CD4-positive, alpha-beta T cell (primary cell): Measurements from ENCODE around the gene BTBD19. TPM values are rescaled to one million over a fixed set of nuclear protein-coding genes. Genes with fewer than 3 reads are reported as not detected.

ENCODE experiments used
- ATAC-seq: fragments of 200-7000 bp; cut with Tn5 transposase; one replicate; pipeline ENCODE4 v1.10.0; 2022; ENCODE audit warnings: mild to moderate bottlenecking; ENCODE audit not compliant: poor library complexity
- CTCF ChIA-PET: fragments of 350-600 bp; sonication (Branson Sonifier 250); formaldehyde crosslinking; loops from one replicate; lab custom pipeline; 2021; ENCODE audit warnings: antibody characterized with exemption, inconsistent platforms; lab: Charles Lee
- POLR2A ChIA-PET: fragments of 350-600 bp; sonication (Branson Sonifier 250); formaldehyde crosslinking; loops from one replicate; lab custom pipeline; 2021; ENCODE audit warnings: antibody characterized with exemption, inconsistent platforms; lab: Charles Lee
- DNase-seq, 14 experiments: peaks; one replicate each; pipeline ENCODE4 v3.0.0-alpha.2; 2013 to 2020; ENCODE audit warnings: mixed read lengths in 2 of 14
- H3K27ac ChIP-seq, 2 donors: one replicate each; pipeline versions ENCODE4 v1.5.1 to v1.7.0; 2013; ENCODE audit warnings: low read length in 2 of 2, low read depth in 1 of 2, mild to moderate bottlenecking in 1 of 2
- H3K27me3 ChIP-seq, 2 experiments: 1 replicate in 1 of 2; 2 replicates in 1 of 2; pipeline versions ENCODE4 v1.6.1 to v1.7.0; 2013; ENCODE audit warnings: low read length in 2 of 2, control low read depth in 1 of 2, mild to moderate bottlenecking in 1 of 2, moderate library complexity in 1 of 2; ENCODE audit not compliant: insufficient read depth in 2 of 2, control insufficient read depth in 1 of 2
- H3K36me3 ChIP-seq: one replicate; pipeline ENCODE4 v1.6.1; 2013; ENCODE audit warnings: low read length, control low read depth; ENCODE audit not compliant: insufficient read depth
- H3K4me1 ChIP-seq: one replicate; pipeline ENCODE4 v1.6.1; 2013; ENCODE audit warnings: low read length, control low read depth; ENCODE audit not compliant: insufficient read depth
- H3K4me3 ChIP-seq: one replicate; pipeline ENCODE4 v1.5.1; 2013; ENCODE audit warnings: mild to moderate bottlenecking, low read length, moderate library complexity
- H3K9me3 ChIP-seq, 2 experiments: 1 replicate in 1 of 2; 2 replicates in 1 of 2; pipeline versions ENCODE4 v1.6.1 to v1.7.0; 2013; ENCODE audit warnings: low read length in 2 of 2, mild to moderate bottlenecking in 2 of 2, control low read depth in 1 of 2, moderate library complexity in 1 of 2; ENCODE audit not compliant: control insufficient read depth in 1 of 2, insufficient read depth in 1 of 2
- H3K27ac Mint-ChIP-seq: one replicate; pipeline ENCODE4 v1.8.0; 2020; ENCODE audit warnings: mixed read lengths
- H3K27me3 Mint-ChIP-seq: one replicate; pipeline ENCODE4 v1.8.0; 2021; ENCODE audit warnings: mixed read lengths
- H3K36me3 Mint-ChIP-seq: one replicate; pipeline ENCODE4 v1.8.0; 2021; ENCODE audit warnings: low read depth, mixed read lengths
- H3K4me1 Mint-ChIP-seq: one replicate; pipeline ENCODE4 v1.8.0; 2021; ENCODE audit warnings: low read depth, mixed read lengths
- H3K4me3 Mint-ChIP-seq: one replicate; pipeline ENCODE4 v1.8.0; 2020; ENCODE audit warnings: mild to moderate bottlenecking, mixed read lengths
- H3K9me3 Mint-ChIP-seq: one replicate; pipeline ENCODE4 v1.8.0; 2020; ENCODE audit warnings: mixed read lengths
- CTCF ChIP-seq: fragments of 200-600 bp; IDR thresholded peaks from one replicate; pipeline ENCODE4 v1.8.0; 2022; ENCODE audit warnings: antibody characterized with exemption, mild to moderate bottlenecking
- intact Hi-C, 2 experiments: fragments of 100-400 bp; cut with DNase I in 1 of 2; cut with micrococcal nuclease in 1 of 2; formaldehyde crosslinking; loops; one replicate each; pipeline versions ENCODE4 v1.15.1 to v1.9.0; 2023 to 2025; cut with DNase I, micrococcal nuclease
- total RNA-seq, 174 experiments: library from RNA in 2 of 174; stranded (reverse) in 2 of 174; gene quantifications; one replicate each; pipeline ENCODE4 v1.2.3 and lab custom pipeline; 2021 to 2026

Gene BTBD19
- total RNA-seq, 2 experiments from 2014 or later, result 35.9 to 36.5 TPM

GRCh38 chr1:44830900-44831304, 22.6 kb downstream of the BTBD19 start:
- Mint-ChIP-seq H3K4me3 (no peak overlapping the region), H3K36me3 (no peaks in the 10 kb centered on the region), H3K4me1 (peaks cover 5% of the 10 kb centered on the region), H3K27ac (no peak overlapping the region), H3K9me3 (no peaks in the 10 kb centered on the region), H3K27me3 (peaks cover 1% of the 10 kb centered on the region)
- H3K9me3 ChIP-seq, result no peaks in the 10 kb centered on the region
- ChIA-PET CTCF (interaction anchor here (0.5 to 0.6 kb wide), 2 partner anchors 79 to 478 kb away, joined by 3 read pairs; no protein-coding TSS in a partner anchor), POLR2A (interaction anchor here (0.9 to 3.4 kb wide), 3 partner anchors 9 to 31 kb away, joined by 3 to 13 read pairs (median 4); partner anchors contain the start of genes PLK3 and PTCH2)
- H3K27ac ChIP-seq, result no peak overlapping the region
- TF ChIP-seq CTCF, result no peak
- intact Hi-C loops, result loop anchor here in 1 of 2 experiments (5.0 kb wide), 1 partner anchor 471 kb away; no protein-coding TSS in a partner anchor
- no peak for ATAC-seq
- H3K4me3 ChIP-seq, result no peak overlapping the region
- peaks cover 8% of the 10 kb centered on the region for H3K4me1 ChIP-seq
- H3K27me3 ChIP-seq, result no peaks in the 10 kb centered on the region
- no peak for DNase-seq
- H3K36me3 ChIP-seq, result no peaks in the 10 kb centered on the region

GRCh38 chr1:44831516-44831915, 23.2 kb downstream of the BTBD19 start:
- Histone ChIP-seq H3K36me3 (no peaks in the 10 kb centered on the region), H3K4me1 (peaks cover 10% of the 10 kb centered on the region), H3K4me3 (no peak overlapping the region), H3K9me3 (no peaks in the 10 kb centered on the region), H3K27me3 (no peaks in the 10 kb centered on the region), H3K27ac (no peak overlapping the region)
- ChIA-PET CTCF (no interaction called here), POLR2A (interaction anchor here (0.9 to 3.4 kb wide), 2 partner anchors 12 to 31 kb away, joined by 3 to 13 read pairs; partner anchors contain the start of genes PLK3 and PTCH2)
- no peak for ATAC-seq
- H3K27ac Mint-ChIP-seq, result no peak overlapping the region
- H3K9me3 Mint-ChIP-seq, result no peaks in the 10 kb centered on the region
- H3K36me3 Mint-ChIP-seq, result no peaks in the 10 kb centered on the region
- H3K4me3 Mint-ChIP-seq, result no peak overlapping the region
- H3K4me1 Mint-ChIP-seq, result peaks cover 8% of the 10 kb centered on the region
- TF ChIP-seq CTCF, result no peak
- DNase-seq, result no peak
- intact Hi-C loops, result loop anchor here in 1 of 2 experiments (5.0 kb wide), 1 partner anchor 471 kb away; no protein-coding TSS in a partner anchor
- H3K27me3 Mint-ChIP-seq, result peaks cover 3% of the 10 kb centered on the region

- no peak overlapping the region for H3K27ac ChIP-seq
- ChIA-PET POLR2A (interaction anchor here (0.9 to 3.4 kb wide), 2 partner anchors 11 to 32 kb away, joined by 3 to 13 read pairs; partner anchors contain the start of genes PLK3 and PTCH2), CTCF (interaction anchor here (0.5 to 0.6 kb wide), 2 partner anchors 106 to 135 kb away, joined by 3 read pairs; no protein-coding TSS in a partner anchor)
- H3K9me3 ChIP-seq, result no peaks in the 10 kb centered on the region
- Mint-ChIP-seq H3K27me3 (peaks cover 3% of the 10 kb centered on the region), H3K9me3 (no peaks in the 10 kb centered on the region), H3K4me3 (no peak overlapping the region), H3K36me3 (no peaks in the 10 kb centered on the region), H3K4me1 (peaks cover 8% of the 10 kb centered on the region), H3K27ac (no peak overlapping the region)
- peaks cover 9% of the 10 kb centered on the region for H3K4me1 ChIP-seq
- no peak for DNase-seq
- H3K27me3 ChIP-seq, result no peaks in the 10 kb centered on the region
- intact Hi-C loops, result loop anchor here in 1 of 2 experiments (5.0 kb wide), 1 partner anchor 470 kb away; no protein-coding TSS in a partner anchor
- ATAC-seq, result no peak
- no peaks in the 10 kb centered on the region for H3K36me3 ChIP-seq
- TF ChIP-seq CTCF, result no peak
- H3K4me3 ChIP-seq, result no peak overlapping the region
Measured at GRCh38 chr1:44832056-44832705, 23.9 kb downstream of the BTBD19 start.
